ENCODE data around the gene SYNPO2L. TPM values are rescaled to one million over a fixed set of nuclear protein-coding genes. Genes with fewer than 3 reads are reported as not detected.

Gene SYNPO2L
- total and polyA plus RNA-seq, 9 donors = 0.07 to 0.61 (median 0.15) TPM; not detected in 4

- DNase-seq = peak in 4 of 5 donors; percentile 24 to 47 (median 36)
- Histone ChIP-seq H3K4me1 (ENCODE audit: insufficient read depth) (no peaks in the 10 kb centered on the region), H3K27me3 (no peaks in the 10 kb centered on the region), H3K27ac (no peak overlapping the region), H3K9me3 (no peaks in the 10 kb centered on the region), H3K36me3 (no peaks in the 10 kb centered on the region), H3K4me3 (peak overlapping the region; percentile 76)
- intact Hi-C loops (cut with DNase I) = no loop called here
- TF ChIP-seq EP300 (IDR thresholded peaks at IDR 0.05) (no peak), POLR2A (IDR thresholded peaks at IDR 0.05) (no peak), CTCF (IDR thresholded peaks at IDR 0.05) (no peak)
- WGBS, 3 donors = 9 to 20% (median 10%) methylated on average over 27 to 35 of the region's 35 CpGs
Observed at GRCh38 chr10:73647875-73648651, 7.8 kb downstream of the SYNPO2L start.

- no peaks in the 10 kb centered on the region for H3K27me3 ChIP-seq
- H3K4me1 ChIP-seq (ENCODE audit: insufficient read depth) = no peaks in the 10 kb centered on the region
- intact Hi-C loops (cut with DNase I) = no loop called here
- TF ChIP-seq EP300 (IDR thresholded peaks at IDR 0.05) (no peak), CTCF (IDR thresholded peaks at IDR 0.05) (no peak), POLR2A (IDR thresholded peaks at IDR 0.05) (no peak)
- H3K36me3 ChIP-seq = no peaks in the 10 kb centered on the region
- 5 to 7% (median 7%) methylated on average over 28 to 32 of the region's 32 CpGs for WGBS, 3 donors
- peak overlapping the region; percentile 76 for H3K4me3 ChIP-seq
- DNase-seq = peak; percentile 51 to 77 (median 61)
- H3K27ac ChIP-seq = no peak overlapping the region
- H3K9me3 ChIP-seq = no peaks in the 10 kb centered on the region
Observed at GRCh38 chr10:73647211-73647874, 8.5 kb downstream of the SYNPO2L start.

GRCh38 chr10:73646598-73647041, 9.2 kb downstream of the SYNPO2L start:
- H3K27ac ChIP-seq = no peak overlapping the region
- no peak overlapping the region for H3K4me3 ChIP-seq
- intact Hi-C loops (cut with DNase I) = no loop called here
- no peak for TF ChIP-seq EP300 (IDR thresholded peaks at IDR 0.05)
- no peaks in the 10 kb centered on the region for H3K9me3 ChIP-seq
- WGBS, 3 donors = 90 to 92% (median 91%) methylated on average over 9 of the region's 9 CpGs
- no peaks in the 10 kb centered on the region for H3K36me3 ChIP-seq
- no peaks in the 10 kb centered on the region for H3K4me1 ChIP-seq (ENCODE audit: insufficient read depth)
- H3K27me3 ChIP-seq = no peaks in the 10 kb centered on the region
- DNase-seq = no peak

GRCh38 chr10:73645251-73645650, 10.6 kb downstream of the SYNPO2L start:
- intact Hi-C loops (cut with DNase I) = loop anchor here in 2 of 4 donors (2.0 kb wide), 2 partner anchors 114 to 118 kb away; no protein-coding TSS in a partner anchor
- Histone ChIP-seq H3K4me1 (ENCODE audit: insufficient read depth) (no peaks in the 10 kb centered on the region), H3K36me3 (no peaks in the 10 kb centered on the region), H3K27me3 (no peaks in the 10 kb centered on the region), H3K9me3 (no peaks in the 10 kb centered on the region), H3K27ac (no peak overlapping the region), H3K4me3 (no peak overlapping the region)
- no peak for DNase-seq
- 71 to 82% (median 76%) methylated on average over 3 of the region's 3 CpGs for WGBS, 3 donors
- TF ChIP-seq POLR2A (IDR thresholded peaks at IDR 0.05) (no peak), EP300 (IDR thresholded peaks at IDR 0.05) (no peak), CTCF (IDR thresholded peaks at IDR 0.05) (no peak)

Data from ovary (tissue), 9 donors.